HepG2 (cell line): ENCODE results near the gene DCDC2. TPM values are rescaled to one million over a fixed set of nuclear protein-coding genes. Genes with fewer than 3 reads are reported as not detected.
"Not testable (repeated sequence)": the region's sequence is repeated elsewhere in the genome, so short reads cannot be mapped to it uniquely, and the experiment has no call there.

Experiments
- ATAC-seq: fragments of 200-7000 bp; cut with Tn5 transposase; 3 replicates; pipeline ENCODE4 v1.9.1; 2020; ENCODE audit warnings: mild to moderate bottlenecking, moderate library complexity
- BruUV-seq: library from RNA; stranded (reverse); fragments of 400-500 nt; replicated peaks from 2 replicates; lab custom pipeline; 2021; lab: Mats Ljungman, UMichigan
- CTCF ChIA-PET: fragments of 300-600 bp; formaldehyde crosslinking; extraction: SDS; loops from one replicate; lab custom pipeline; 2021; ENCODE audit warnings: low total read pairs, inconsistent platforms, low intra/inter-chr PET ratio; lab: Yijun Ruan, JAX
- POLR2A ChIA-PET: fragments of 350-600 bp; sonication (Branson Sonifier 250); formaldehyde crosslinking; loops from one replicate; lab custom pipeline; 2020; ENCODE audit warnings: antibody characterized with exemption, inconsistent platforms; lab: Yijun Ruan, JAX
- DNase-seq: peaks from one replicate; pipeline ENCODE4 v3.0.0-alpha.2; 2015; ENCODE audit warnings: low spot score
- FAIRE-seq: peaks from 3 replicates; lab custom pipeline; 2011; peaks lifted over from hg19 to GRCh38; lab: Jason Lieb, UNC
- H2AFZ ChIP-seq: one replicate; pipeline ENCODE4 v1.6.1; 2011; ENCODE audit warnings: low read length, inconsistent platforms
- H3K27ac ChIP-seq: fragments of 300-600 bp; 3 replicates; pipeline ENCODE4 v1.8.0; 2011; ENCODE audit warnings: mixed run types, mild to moderate bottlenecking, mixed read lengths, low read length, inconsistent platforms; ENCODE audit not compliant: insufficient read depth; ENCODE audit errors: extremely low read length
- H3K27me3 ChIP-seq, 2 experiments: fragments of 200-600 bp in 1 of 2; 2 replicates in 1 of 2; 3 replicates in 1 of 2; pipeline versions ENCODE4 v1.6.0 to v1.8.0; 2011; ENCODE audit warnings: low read length in 2 of 2, mild to moderate bottlenecking in 2 of 2, moderate library complexity in 2 of 2, inconsistent platforms in 1 of 2; ENCODE audit not compliant: insufficient read depth in 2 of 2, control insufficient read depth in 1 of 2
- H3K36me3 ChIP-seq, 2 experiments: fragments of 200-600 bp in 1 of 2; replicated peaks in 1 of 2; 2 replicates in 1 of 2; 3 replicates in 1 of 2; pipeline versions ENCODE4 v1.5.1 to v1.8.0; 2011; ENCODE audit warnings: low read length in 2 of 2, inconsistent platforms in 1 of 2; ENCODE audit not compliant: insufficient read depth in 2 of 2, control insufficient read depth in 1 of 2
- H3K4me1 ChIP-seq: 2 replicates; pipeline ENCODE4 v1.5.1; 2012; ENCODE audit warnings: low read length, inconsistent platforms; ENCODE audit not compliant: insufficient read depth
- H3K4me2 ChIP-seq: 2 replicates; pipeline ENCODE4 v1.6.0; 2011; ENCODE audit warnings: low read depth, low read length, inconsistent platforms
- H3K4me3 ChIP-seq, 3 experiments: fragments of 200-600 bp in 1 of 3; sonication (generic), shearing (Covaris generic) in 1 of 3; replicated peaks in 1 of 3; 2 replicates each; pipeline ENCODE4 v1.5.1; 2011 to 2016; ENCODE audit warnings: low read length in 3 of 3, inconsistent platforms in 2 of 3, low read depth in 2 of 3, mild to moderate bottlenecking in 2 of 3, control low read depth in 1 of 3, mixed read lengths in 1 of 3; ENCODE audit not compliant: insufficient read depth in 1 of 3
- H3K79me2 ChIP-seq: one replicate; pipeline ENCODE4 v1.6.1; 2011; ENCODE audit warnings: low read length, inconsistent platforms; ENCODE audit not compliant: insufficient read depth
- H3K9ac ChIP-seq: 2 replicates; pipeline ENCODE4 v1.6.0; 2011; ENCODE audit warnings: mild to moderate bottlenecking, low read depth, low read length, inconsistent platforms; ENCODE audit not compliant: insufficient read depth
- H3K9me3 ChIP-seq: 2 replicates; pipeline ENCODE4 v1.5.1; 2012; ENCODE audit warnings: mild to moderate bottlenecking, low read length
- H4K20me1 ChIP-seq: 2 replicates; pipeline ENCODE4 v1.6.0; 2011; ENCODE audit warnings: inconsistent platforms, mild to moderate bottlenecking, low read length, moderate library complexity; ENCODE audit not compliant: insufficient read depth
- AGO2 ChIP-seq: fragments of 200-400 bp; formaldehyde crosslinking; optimal IDR thresholded peaks from 2 replicates; pipeline ENCODE3; 2017; ENCODE audit warnings: mild to moderate bottlenecking, low read depth, low read length, moderate library complexity
- ATF7-NPFF ChIP-seq: sonication (generic); formaldehyde crosslinking; IDR thresholded peaks from 2 replicates; pipeline ENCODE4 v1.8.1; 2023; ENCODE audit warnings: mild to moderate bottlenecking, low read depth, missing genetic modification reagents, moderate library complexity
- BRF2 ChIP-seq: sonication (generic); formaldehyde crosslinking; IDR thresholded peaks from 2 replicates; pipeline ENCODE4 v1.8.1; 2022; ENCODE audit warnings: mild to moderate bottlenecking, missing genetic modification reagents
- ERF ChIP-seq: IDR thresholded peaks from 2 replicates; pipeline ENCODE4 v1.6.1; 2018; ENCODE audit warnings: missing biosample characterization, missing genetic modification reagents
- HDAC1 ChIP-seq: sonication (generic); formaldehyde crosslinking; IDR thresholded peaks from 2 replicates; pipeline ENCODE4 v1.5.1; 2020; ENCODE audit warnings: mild to moderate bottlenecking, missing genetic modification reagents
- IKZF5 ChIP-seq: IDR thresholded peaks from 2 replicates; pipeline ENCODE4 v1.6.1; 2018; ENCODE audit warnings: missing genetic modification reagents, mild to moderate bottlenecking, missing compliant biosample characterization
- MAFK ChIP-seq, 2 experiments: IDR thresholded peaks in 1 of 2; conservative IDR thresholded peaks in 1 of 2; 2 replicates each; pipeline ENCODE4 v1.6.1; 2011; ENCODE audit warnings: improper control_type of control experiment in 2 of 2, low read length in 2 of 2
- MLLT10 ChIP-seq: sonication (generic); formaldehyde crosslinking; IDR thresholded peaks from 2 replicates; pipeline ENCODE4 v1.4.0; 2020; ENCODE audit warnings: missing genetic modification reagents
- NFYB ChIP-seq: sonication (generic); formaldehyde crosslinking; IDR thresholded peaks from 2 replicates; pipeline ENCODE4 v1.4.0; 2020; ENCODE audit warnings: missing genetic modification reagents
- NFYC ChIP-seq: IDR thresholded peaks from 2 replicates; pipeline ENCODE4 v1.6.1; 2016; ENCODE audit warnings: missing genetic modification reagents, missing compliant biosample characterization
- PHF20 ChIP-seq: sonication (generic); formaldehyde crosslinking; IDR thresholded peaks from 2 replicates; pipeline ENCODE4 v1.5.0; 2020; ENCODE audit warnings: mild to moderate bottlenecking, missing genetic modification reagents
- RARA ChIP-seq: IDR thresholded peaks from 2 replicates; pipeline ENCODE4 v1.6.1; 2016; ENCODE audit warnings: missing genetic modification reagents, missing compliant biosample characterization
- ZMYM4 ChIP-seq: sonication (generic); formaldehyde crosslinking; IDR thresholded peaks from 2 replicates; pipeline ENCODE4 v1.8.1; 2023; ENCODE audit warnings: mild to moderate bottlenecking, missing genetic modification reagents
- ZNF230 ChIP-seq: sonication (generic); formaldehyde crosslinking; IDR thresholded peaks from 2 replicates; pipeline ENCODE4 v1.4.0; 2020; ENCODE audit warnings: mild to moderate bottlenecking, missing genetic modification reagents
- ZNF3 ChIP-seq: IDR thresholded peaks from 2 replicates; pipeline ENCODE4 v1.7.0; 2017; ENCODE audit warnings: inconsistent platforms
- ZNF569 ChIP-seq: sonication (generic); formaldehyde crosslinking; IDR thresholded peaks from 2 replicates; pipeline ENCODE4 v1.5.0; 2020; ENCODE audit warnings: mild to moderate bottlenecking, missing genetic modification reagents, moderate library complexity, borderline replicate concordance
- WGBS: methylation state at CpG from one replicate; pipeline ENCODE4 v1.1.6; 2017; ENCODE audit warnings: low lambda C conversion rate; 5-methylcytosine and 5-hydroxymethylcytosine counted together
- in situ Hi-C: cut with HindIII; loops from 2 replicates; pipeline ENCODE4 v1.10.0; 2017; ENCODE audit warnings: low pct_unique_long_range_greater_than_20kb; ENCODE audit not compliant: extremely low pct_ligation_motif_present
- intact Hi-C: fragments of 100-400 bp; cut with micrococcal nuclease; formaldehyde crosslinking; loops from one replicate; pipeline ENCODE4 v1.10.0; 2022; ENCODE audit not compliant: unreplicated experiment
- polyA plus RNA-seq, 8 experiments: library from polyadenylated mRNA; depleted of rRNA in 3 of 8; stranded (reverse) in 7 of 8; unstranded in 1 of 8; fragments of >200 nt; fragmentation: Illumina TruSeq in 4 of 8; extraction: Trizol in 4 of 8; gene quantifications; 2 replicates each; pipeline versions ENCODE4 v1.2.1 to v1.2.3, GENCODE V29; 2011 to 2016; ENCODE audit warnings: low read depth in 4 of 8, missing spikeins in 1 of 8, mixed read lengths in 1 of 8; ENCODE audit not compliant: insufficient read depth in 1 of 8
- total RNA-seq, 5 experiments: library from RNA; depleted of rRNA; stranded (reverse); fragments of >200 nt; fragmentation: Illumina TruSeq; extraction: Trizol; gene quantifications; 2 replicates each; pipeline ENCODE4 v1.2.3, GENCODE V29; 2016; ENCODE audit warnings: low read depth in 1 of 5

Gene DCDC2
- total and polyA plus RNA-seq, 2 of the 13 experiments (the other 11 are each of a cell fraction or from before 2014, with no cell fraction given) = 9.0 to 36.2 TPM

GRCh38 chr6:24145690-24146131 lies 212.1 kb downstream of the DCDC2 start (continued):
- TF ChIP-seq RARA (CRISPR knock-in tag) (peak; percentile 60; the same call in 1 of the 2 replicates), ATF7-NPFF (0 out of 2 replicates have a peak, but pooled peaks have one; percentile 37), ZMYM4 (CRISPR knock-in tag) (peak; percentile 77)

- H3K27ac ChIP-seq, ATAC-seq, DNase-seq, in situ Hi-C loops, H2AFZ ChIP-seq, H3K36me3 ChIP-seq, FAIRE-seq, H3K9ac ChIP-seq, H3K27me3 ChIP-seq, H3K4me2 ChIP-seq, H3K79me2 ChIP-seq, BruUV-seq, H3K4me3 ChIP-seq, POLR2A ChIA-PET, CTCF ChIA-PET, H3K9me3 ChIP-seq, H4K20me1 ChIP-seq: not testable (repeated sequence)
- TF ChIP-seq NFYC (CRISPR knock-in tag) (peak; percentile 20; the same call in 1 of the 2 replicates), NFYB (CRISPR knock-in tag) (peak; percentile 59), MAFK (conservative IDR thresholded peaks at IDR 0.05 in 1 of 2, IDR thresholded peaks at IDR 0.05 in 1 of 2; ENCODE audit: low read length in 2 of 2) (0 out of 4 replicates have a peak, but pooled peaks of 1 of the 2 experiments have one; percentile 0)
- intact Hi-C loops = loop anchor here (10.0 kb wide), 1 partner anchor 242 kb away; no protein-coding TSS in a partner anchor
- peaks cover 36% of the 10 kb centered on the region for H3K4me1 ChIP-seq
- 97% methylated on average over 8 of the region's 8 CpGs for whole genome bisulfite sequencing
Observed at GRCh38 chr6:24142733-24143132, 215.1 kb downstream of the DCDC2 start.

- Histone ChIP-seq H3K9ac (no peak overlapping the region), H3K79me2 (no peaks in the 10 kb centered on the region), H3K27me3 (no peaks in the 10 kb centered on the region), H3K36me3 (no peaks in the 10 kb centered on the region), H3K4me2 (no peak overlapping the region), H4K20me1 (no peaks in the 10 kb centered on the region), H3K4me1 (peaks cover 15% of the 10 kb centered on the region), H3K27ac (no peak overlapping the region), H3K9me3 (no peaks in the 10 kb centered on the region), H2AFZ (no peak overlapping the region), H3K4me3 (no peak overlapping the region)
- FAIRE-seq = no peak
- in situ Hi-C loops = no loop called here
- ATAC-seq = no peak
- POLR2A ChIA-PET = no interaction called here
- DNase-seq = no peak
- BruUV-seq = no TSS peak
- intact Hi-C loops = loop anchor here (10.0 kb wide), 1 partner anchor 244 kb away; no protein-coding TSS in a partner anchor
- WGBS = 96% methylated on average over 13 of the region's 13 CpGs
- CTCF ChIA-PET = no interaction called here
- no peak for TF ChIP-seq ZNF230 (CRISPR knock-in tag)
- no peak for TF ChIP-seq BRF2 (CRISPR knock-in tag)
- TF ChIP-seq AGO2 = no peak
- TF ChIP-seq ZNF3 (CRISPR knock-in tag) = no peak
- no peak for TF ChIP-seq ERF (CRISPR knock-in tag)
- TF ChIP-seq MLLT10 (CRISPR knock-in tag) = no peak
- TF ChIP-seq PHF20 (CRISPR knock-in tag) = no peak
- TF ChIP-seq ZNF569 (CRISPR knock-in tag) = no peak
- TF ChIP-seq IKZF5 (CRISPR knock-in tag) = no peak
- TF ChIP-seq HDAC1 (CRISPR knock-in tag) = no peak
Observed at GRCh38 chr6:24140591-24140990, 217.3 kb downstream of the DCDC2 start.
